Activated CD4-positive, CD25-positive, alpha-beta regulatory T cell (primary cell): ENCODE measurements around the gene DNTT.

Source experiments
- DNase-seq, 4 experiments: peaks; one replicate each; lab custom pipeline; 2025; lab: John Stamatoyannopoulos, UW

DNTT gene

GRCh38 chr10:96342402-96342801, 38.2 kb downstream of the DNTT start:
- DNase-seq, result no peak

- no peak for DNase-seq
Observed at GRCh38 chr10:96344178-96344577, 39.9 kb downstream of the DNTT start.

- no peak for DNase-seq
Observed at GRCh38 chr10:96345222-96345621, 41.0 kb downstream of the DNTT start.

GRCh38 chr10:96346295-96346694, 42.1 kb downstream of the DNTT start:
- DNase-seq, result no peak

- DNase-seq, result no peak
Observed at GRCh38 chr10:96352027-96352426, 47.8 kb downstream of the DNTT start.

- no peak for DNase-seq
Observed at GRCh38 chr10:96352582-96352981, 48.3 kb downstream of the DNTT start.

GRCh38 chr10:96357038-96357620, 52.9 kb downstream of the DNTT start:
- no peak for DNase-seq

- no peak for DNase-seq
Observed at GRCh38 chr10:96358851-96359540, 54.8 kb downstream of the DNTT start, which contains the start of gene OPALIN. OPALIN (minus strand) TSS chr10:96359002; CDS start chr10:96358896, 106 bp downstream.

- DNase-seq, result no peak
Observed at GRCh38 chr10:96359616-96360015, 55.4 kb downstream of the DNTT start.

GRCh38 chr10:96360331-96360730, 56.1 kb downstream of the DNTT start:
- DNase-seq, result no peak

GRCh38 chr10:96360766-96361165, 56.5 kb downstream of the DNTT start:
- DNase-seq, result no peak

- no peak for DNase-seq
Observed at GRCh38 chr10:96365571-96365970, 61.3 kb downstream of the DNTT start.

GRCh38 chr10:96366508-96366907, 62.3 kb downstream of the DNTT start:
- DNase-seq, result no peak

- DNase-seq, result no peak
Observed at GRCh38 chr10:96367470-96367869, 63.2 kb downstream of the DNTT start.

GRCh38 chr10:96368971-96369370, 64.7 kb downstream of the DNTT start:
- DNase-seq, result no peak

GRCh38 chr10:96369890-96370583, 65.8 kb downstream of the DNTT start:
- DNase-seq, result no peak

GRCh38 chr10:96370584-96371157, 66.4 kb downstream of the DNTT start:
- peak in 2 of 4 experiments; percentile 27 to 35 for DNase-seq

GRCh38 chr10:96371356-96371755, 67.1 kb downstream of the DNTT start:
- DNase-seq, result no peak

GRCh38 chr10:96374004-96374403, 69.8 kb downstream of the DNTT start:
- no peak for DNase-seq

- DNase-seq, result no peak
Observed at GRCh38 chr10:96374639-96374984, 70.4 kb downstream of the DNTT start.

- DNase-seq, result peak; percentile 13 to 47 (median 32)
Observed at GRCh38 chr10:96374985-96375830, 71.0 kb downstream of the DNTT start.

- DNase-seq, result no peak
Observed at GRCh38 chr10:96376483-96376882, 72.2 kb downstream of the DNTT start.
